HUES64 (cell line): ENCODE measurements around the gene CEPT1. TPM values are rescaled to one million over a fixed set of nuclear protein-coding genes. Genes with fewer than 3 reads are reported as not detected.
A peak's percentile ranks its signal among the peaks of the same experiment; 100 is the strongest.
"Not testable (repeated sequence)": the region's sequence is repeated elsewhere in the genome, so short reads cannot be mapped to it uniquely, and the experiment has no call there.

Source experiments
- H3K27ac ChIP-seq: 2 replicates; pipeline ENCODE4 v1.7.0; 2013; ENCODE audit warnings: low read depth, low read length, inconsistent platforms
- H3K27me3 ChIP-seq: 2 replicates; pipeline ENCODE4 v1.6.1; 2013; ENCODE audit warnings: mild to moderate bottlenecking, low read length; ENCODE audit not compliant: insufficient read depth
- H3K36me3 ChIP-seq: 2 replicates; pipeline ENCODE4 v1.6.1; 2013; ENCODE audit warnings: mild to moderate bottlenecking, low read length; ENCODE audit not compliant: insufficient read depth
- H3K4me1 ChIP-seq: 2 replicates; pipeline ENCODE4 v1.6.1; 2013; ENCODE audit warnings: mild to moderate bottlenecking, low read length, moderate library complexity; ENCODE audit not compliant: insufficient read depth
- H3K4me3 ChIP-seq: 2 replicates; pipeline ENCODE4 v1.5.1; 2013; ENCODE audit warnings: mild to moderate bottlenecking, low read length, moderate library complexity
- H3K9ac ChIP-seq: 2 replicates; pipeline ENCODE4 v1.6.1; 2013; ENCODE audit warnings: mild to moderate bottlenecking, low read depth, low read length
- H3K9me3 ChIP-seq: 2 replicates; pipeline ENCODE4 v1.6.1; 2013; ENCODE audit warnings: low read depth, low read length; ENCODE audit not compliant: insufficient read depth
- WGBS: fragments of 150-250, 120-280 bp; methylation state at CpG from one replicate; pipeline ENCODE4 v1.1.7; 2013; ENCODE audit warnings: missing lambda C conversion rate; 5-methylcytosine and 5-hydroxymethylcytosine counted together
- polyA plus RNA-seq, 2 experiments: library from polyadenylated mRNA; stranded (reverse); fragments of 50-300 nt; gene quantifications; one replicate each; pipeline ENCODE4 v1.2.3, GENCODE V29; 2013

CEPT1 gene
- polyA plus RNA-seq (2013, experiment 1 of 2), result 16.6 TPM
- 20.3 TPM for polyA plus RNA-seq (2013, experiment 2 of 2)

DNA sequence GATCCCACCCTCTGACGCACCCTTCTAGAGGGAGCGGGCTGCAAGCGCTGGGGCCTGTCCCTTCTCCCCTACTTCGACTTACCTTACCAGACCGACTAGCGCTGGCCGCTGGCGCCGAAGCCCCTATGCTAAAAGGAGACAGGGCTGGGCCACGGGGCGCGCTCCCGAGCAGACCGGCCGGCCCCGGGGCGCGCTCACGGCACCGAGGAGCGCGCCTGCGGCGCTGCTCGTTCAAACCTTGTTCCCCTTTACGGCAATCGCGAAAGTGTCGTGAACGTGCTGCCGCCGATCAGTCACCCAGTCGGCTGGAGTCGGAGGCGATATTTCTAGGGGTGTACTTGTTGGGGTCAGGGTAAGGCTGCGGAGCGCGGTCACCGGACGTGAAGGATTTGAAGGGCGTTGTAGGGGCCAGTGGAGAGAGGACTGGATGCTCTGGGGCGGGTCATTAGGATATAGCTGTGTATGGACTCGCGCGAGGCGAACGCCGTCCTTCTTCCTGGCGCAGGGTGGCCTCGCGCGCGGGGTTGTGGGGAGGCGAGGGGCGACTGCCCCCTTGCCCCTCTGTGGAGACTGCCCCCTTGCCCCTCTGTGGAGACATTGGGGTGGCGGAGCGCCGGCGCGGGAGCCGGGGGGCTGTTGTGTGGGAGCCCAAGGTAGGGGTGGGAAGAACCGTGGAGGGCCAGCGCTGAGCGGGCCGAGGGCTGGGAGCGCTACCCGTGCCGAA lies at the start of gene CEPT1, which contains the start of gene DRAM2:
CEPT1 (plus strand) TSS at position 268 of the 724 bp plus-strand sequence. CDS start 7,492 bp downstream, outside the sequence.
DRAM2 (minus strand) TSS at position 138 of the 724 bp plus-strand sequence. CDS start 8,539 bp downstream, outside the sequence.
- peak within 1 kb of the TSS; percentile 98 for H3K27ac ChIP-seq
- no peaks in the 10 kb centered on the region for H3K9me3 ChIP-seq
- peaks cover 23% of the 10 kb centered on the region for H3K36me3 ChIP-seq
- no peaks in the 10 kb centered on the region for H3K27me3 ChIP-seq
- H3K4me3 ChIP-seq, result peak within 1 kb of the TSS; percentile 88
- H3K9ac ChIP-seq, result peak within 1 kb of the TSS; percentile 88
- under 1% methylated on average over 68 of the region's 68 CpGs for WGBS
- peaks cover 22% of the 10 kb centered on the region for H3K4me1 ChIP-seq

DNA sequence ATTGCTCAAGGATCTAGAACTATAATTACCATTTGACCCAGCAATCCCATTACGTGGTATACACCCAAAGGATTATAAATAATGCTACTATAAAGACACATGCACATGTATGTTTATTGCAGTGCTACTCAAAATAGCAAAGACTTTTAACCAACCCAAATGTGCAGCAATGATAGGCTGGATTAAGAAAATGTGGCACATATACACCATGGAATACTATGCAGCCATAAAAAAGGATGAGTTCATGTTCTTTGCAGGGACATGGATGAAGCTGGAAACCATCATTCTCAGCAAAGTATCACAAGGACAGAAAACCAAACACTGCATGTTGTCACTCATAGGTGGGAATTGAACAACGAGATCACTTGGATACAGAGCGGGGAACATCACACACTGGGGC lies 44.6 kb upstream of the CEPT1 start:
- not testable (repeated sequence) for H3K27me3 ChIP-seq, H3K27ac ChIP-seq, H3K36me3 ChIP-seq, H3K4me3 ChIP-seq, H3K9ac ChIP-seq, H3K4me1 ChIP-seq
- H3K9me3 ChIP-seq, result peaks cover 32% of the 10 kb centered on the region
- WGBS, result 94% methylated on average over 3 of the region's 3 CpGs

DNA sequence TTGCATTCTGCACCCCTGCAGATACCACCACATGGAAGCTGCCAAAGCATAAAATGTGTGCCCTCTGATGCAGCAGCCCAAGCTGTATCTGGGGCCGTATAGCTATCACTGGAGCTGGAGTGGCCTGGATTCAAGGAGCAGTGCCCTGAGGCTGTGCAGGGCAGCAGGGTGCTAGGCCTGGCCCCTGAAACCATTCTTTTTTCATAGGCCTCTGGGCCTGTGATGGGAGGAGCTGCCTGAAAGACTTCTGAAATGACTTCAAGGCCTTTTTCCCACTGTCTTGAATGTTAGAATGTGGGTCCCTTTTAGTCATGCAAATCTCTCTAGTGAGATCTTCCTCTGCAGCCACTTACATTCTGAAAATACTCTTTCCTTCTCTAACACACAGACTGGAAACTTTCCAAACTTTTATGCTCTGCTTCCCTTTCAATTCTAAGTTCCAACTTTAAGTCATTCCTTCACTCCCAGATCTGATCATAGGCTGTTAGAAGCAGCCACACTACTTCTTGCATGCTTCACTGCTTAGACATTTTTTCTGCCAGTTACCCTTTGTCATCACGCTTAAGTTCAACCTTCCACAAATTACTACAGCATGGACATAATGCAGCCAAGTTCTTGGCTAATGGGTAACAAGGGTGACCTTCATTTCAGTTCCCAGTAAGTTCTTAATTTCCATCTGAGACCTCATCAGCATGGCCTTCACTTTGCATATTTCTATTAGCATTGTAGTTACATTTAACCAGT lies 42.5 kb upstream of the CEPT1 start:
- Histone ChIP-seq H3K27ac (no peak overlapping the region), H3K27me3 (no peaks in the 10 kb centered on the region), H3K36me3 (no peaks in the 10 kb centered on the region), H3K9me3 (peaks cover 39% of the 10 kb centered on the region), H3K9ac (no peak overlapping the region), H3K4me1 (no peaks in the 10 kb centered on the region), H3K4me3 (no peak overlapping the region)
- 75% methylated on average over 2 of the region's 2 CpGs for WGBS

DNA sequence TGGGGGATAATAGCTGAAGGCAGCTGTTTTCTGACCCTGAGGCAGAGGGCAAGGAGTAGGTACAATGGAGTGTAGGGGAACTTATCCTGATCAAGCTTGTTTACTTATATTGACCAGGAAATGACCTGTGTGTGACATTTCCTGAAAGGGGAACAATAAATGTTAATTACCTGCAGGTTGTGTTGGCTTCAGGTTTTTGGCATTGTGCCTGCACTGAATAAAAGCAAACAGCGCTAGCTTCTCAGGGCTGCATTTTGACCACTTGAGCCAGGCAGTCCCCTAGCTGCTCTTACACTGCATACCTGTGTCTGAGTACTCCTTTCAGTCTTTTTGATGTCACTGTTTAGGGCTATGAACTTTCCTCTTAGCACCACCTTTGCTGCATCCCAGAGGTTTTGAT lies 40.7 kb upstream of the CEPT1 start:
- peaks cover 52% of the 10 kb centered on the region for H3K9me3 ChIP-seq
- H3K9ac ChIP-seq, result no peak overlapping the region
- H3K27me3 ChIP-seq, result no peaks in the 10 kb centered on the region
- no peaks in the 10 kb centered on the region for H3K36me3 ChIP-seq
- no peak overlapping the region for H3K4me3 ChIP-seq
- H3K4me1 ChIP-seq, result no peaks in the 10 kb centered on the region
- WGBS, result 98% methylated on average over 1 of the region's 1 CpG
- no peak overlapping the region for H3K27ac ChIP-seq

DNA sequence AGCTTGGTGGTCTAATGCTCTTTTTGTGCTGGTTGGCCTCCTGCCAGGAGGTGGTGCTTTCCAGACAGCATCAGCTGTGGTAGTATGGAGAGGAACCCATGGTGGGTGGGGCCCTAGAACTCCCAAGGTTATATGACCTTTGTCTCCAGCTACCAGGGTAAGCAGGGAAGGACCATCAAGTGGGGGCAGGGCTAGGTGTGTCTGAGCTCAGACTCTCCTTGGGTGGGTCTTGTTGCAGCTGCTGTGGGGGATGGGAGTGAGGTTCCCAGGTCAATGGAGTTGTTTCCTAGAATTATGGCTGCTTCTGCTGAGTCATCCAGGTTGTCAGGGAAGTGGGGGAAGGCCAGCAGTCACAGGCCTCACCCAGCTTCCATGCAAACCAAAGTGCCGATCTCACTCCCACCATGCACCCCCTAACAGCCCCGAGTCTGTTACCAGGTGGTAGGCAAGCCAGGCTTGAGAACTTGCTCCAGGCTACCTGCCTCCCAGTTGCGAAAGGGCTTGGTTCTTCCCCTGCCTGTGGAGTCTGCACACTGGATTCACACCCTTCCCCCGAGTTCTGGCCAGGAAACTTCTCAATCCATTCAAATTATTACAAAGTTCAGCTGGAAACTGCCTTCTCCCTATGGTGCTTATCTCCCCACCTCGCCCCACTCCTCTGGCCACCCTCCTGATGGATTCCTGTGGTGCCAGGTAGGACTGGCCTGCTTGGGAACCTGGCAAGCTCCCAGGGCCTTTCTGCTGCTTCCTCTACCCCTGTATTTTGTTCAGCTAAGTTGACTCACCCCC lies 38.0 kb upstream of the CEPT1 start:
- no peak overlapping the region for H3K27ac ChIP-seq
- peaks cover 50% of the 10 kb centered on the region for H3K9me3 ChIP-seq

DNA sequence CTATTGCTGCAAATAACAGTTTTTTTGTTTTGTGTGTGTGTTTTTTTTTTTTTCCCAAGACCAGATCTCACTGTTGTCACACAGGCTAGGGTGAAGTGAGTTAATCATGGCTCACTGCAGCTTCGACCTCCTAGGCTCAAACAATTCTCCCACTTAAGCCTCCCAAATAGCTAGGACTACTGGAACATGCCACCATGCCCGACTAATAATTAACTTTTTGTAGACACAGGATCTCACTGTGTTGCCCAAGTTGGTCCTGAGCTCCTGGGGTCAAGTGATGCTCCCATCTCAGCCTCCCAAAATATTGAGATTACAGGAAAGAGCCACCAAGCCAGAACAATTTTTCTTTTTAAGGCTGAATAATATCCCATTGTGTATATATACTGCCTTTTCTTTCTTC lies 35.0 kb upstream of the CEPT1 start:
- Histone ChIP-seq H3K9ac (no peak overlapping the region), H3K27me3 (no peaks in the 10 kb centered on the region), H3K36me3 (no peaks in the 10 kb centered on the region), H3K4me3 (no peak overlapping the region), H3K27ac (no peak overlapping the region), H3K9me3 (peaks cover 30% of the 10 kb centered on the region), H3K4me1 (no peaks in the 10 kb centered on the region)
- WGBS, result 88% methylated on average over 2 of the region's 2 CpGs

More for the DNA sequence above, 38.0 kb upstream of the CEPT1 start:
- Histone ChIP-seq H3K36me3 (no peaks in the 10 kb centered on the region), H3K4me1 (no peaks in the 10 kb centered on the region), H3K27me3 (no peaks in the 10 kb centered on the region), H3K9ac (no peak overlapping the region), H3K4me3 (no peak overlapping the region)
- 92% methylated on average over 5 of the region's 5 CpGs for WGBS

DNA sequence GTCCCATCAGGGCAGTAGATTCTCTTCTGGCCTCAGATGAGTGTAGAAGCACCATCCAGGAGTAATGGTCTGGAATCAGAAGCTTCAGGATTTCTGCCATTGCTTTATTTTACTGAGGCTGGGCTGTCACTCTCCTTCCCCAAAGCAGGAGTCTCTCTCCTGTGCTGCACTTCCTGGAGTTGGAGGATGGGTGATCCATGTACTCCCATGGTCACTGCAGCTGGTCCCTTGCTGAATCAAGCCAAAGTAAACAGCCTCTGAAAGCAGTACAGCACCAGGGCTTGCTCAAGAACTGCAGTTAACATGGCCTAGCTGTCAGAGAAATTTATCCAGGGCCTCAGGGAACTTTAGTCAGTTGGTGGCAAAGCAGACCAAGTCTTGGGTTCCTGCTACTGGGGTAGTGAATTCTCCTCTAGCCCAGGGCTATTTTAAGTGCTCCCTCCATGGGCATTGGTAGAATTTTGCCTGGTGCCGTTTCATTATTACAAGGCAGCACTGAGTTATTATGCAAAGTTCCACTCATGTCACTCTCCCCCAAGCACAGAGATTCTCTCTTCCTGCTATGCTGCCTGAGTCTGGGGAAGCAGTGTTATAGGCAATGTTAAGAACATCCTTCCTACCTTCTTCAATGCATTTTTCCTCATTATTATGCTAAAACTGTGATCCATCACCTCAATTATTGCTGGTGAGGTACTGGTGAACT lies 29.7 kb upstream of the CEPT1 start:
- WGBS, result 92% methylated on average over 1 of the region's 1 CpG
- Histone ChIP-seq H3K4me1 (no peaks in the 10 kb centered on the region), H3K4me3 (no peak overlapping the region), H3K36me3 (peaks cover 2% of the 10 kb centered on the region), H3K27me3 (no peaks in the 10 kb centered on the region), H3K27ac (no peak overlapping the region), H3K9me3 (0 out of 2 replicates have a peak, but pooled peaks cover 3% of the 10 kb centered on the region), H3K9ac (no peak overlapping the region)

DNA sequence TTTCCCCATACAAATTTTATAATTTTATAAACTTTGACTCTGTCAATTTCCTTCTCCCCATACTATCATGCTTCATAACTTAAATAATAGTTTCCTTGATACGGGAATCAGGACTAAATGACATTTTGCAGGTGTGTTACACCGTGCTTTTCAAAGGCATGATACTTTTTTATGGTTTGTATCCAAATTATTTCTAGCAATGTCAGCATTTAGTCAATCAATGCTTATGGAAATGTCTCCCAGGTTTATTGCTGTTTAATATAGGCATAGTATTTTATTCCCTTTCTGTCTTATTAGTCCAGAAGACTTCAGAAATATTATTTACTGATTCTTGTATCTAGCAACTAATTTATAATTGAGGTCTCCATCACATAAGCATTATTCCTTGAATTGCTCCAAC lies 23.5 kb upstream of the CEPT1 start:
- Histone ChIP-seq H3K9ac (no peak overlapping the region), H3K27me3 (no peaks in the 10 kb centered on the region), H3K36me3 (peaks cover 53% of the 10 kb centered on the region), H3K9me3 (no peaks in the 10 kb centered on the region), H3K27ac (no peak overlapping the region), H3K4me1 (no peaks in the 10 kb centered on the region), H3K4me3 (no peak overlapping the region)
- WGBS, result 96% methylated on average over 2 of the region's 2 CpGs

DNA sequence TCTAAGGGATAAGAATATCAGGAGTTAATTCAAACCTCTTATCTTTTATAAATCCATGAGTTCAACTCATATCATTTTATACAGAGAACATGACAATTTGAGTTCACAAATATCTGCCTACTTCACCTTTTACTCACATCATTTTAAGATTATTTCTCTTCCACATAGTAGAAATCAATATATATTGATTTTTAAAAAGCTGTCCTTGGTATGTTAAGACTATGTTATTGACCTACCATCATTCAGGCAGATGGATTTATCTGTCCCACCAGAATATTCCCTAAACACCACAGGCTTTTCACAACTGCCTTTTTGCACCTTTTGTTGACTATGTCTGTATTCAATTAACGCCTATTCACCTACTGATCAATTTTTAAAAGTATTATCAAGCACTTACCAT lies 13.7 kb upstream of the CEPT1 start:
- Histone ChIP-seq H3K36me3 (peaks cover 75% of the 10 kb centered on the region), H3K9me3 (no peaks in the 10 kb centered on the region), H3K9ac (no peak overlapping the region), H3K27me3 (no peaks in the 10 kb centered on the region), H3K4me1 (no peaks in the 10 kb centered on the region), H3K27ac (no peak overlapping the region), H3K4me3 (no peak overlapping the region)
- WGBS, result 88% methylated on average over 1 of the region's 1 CpG

DNA sequence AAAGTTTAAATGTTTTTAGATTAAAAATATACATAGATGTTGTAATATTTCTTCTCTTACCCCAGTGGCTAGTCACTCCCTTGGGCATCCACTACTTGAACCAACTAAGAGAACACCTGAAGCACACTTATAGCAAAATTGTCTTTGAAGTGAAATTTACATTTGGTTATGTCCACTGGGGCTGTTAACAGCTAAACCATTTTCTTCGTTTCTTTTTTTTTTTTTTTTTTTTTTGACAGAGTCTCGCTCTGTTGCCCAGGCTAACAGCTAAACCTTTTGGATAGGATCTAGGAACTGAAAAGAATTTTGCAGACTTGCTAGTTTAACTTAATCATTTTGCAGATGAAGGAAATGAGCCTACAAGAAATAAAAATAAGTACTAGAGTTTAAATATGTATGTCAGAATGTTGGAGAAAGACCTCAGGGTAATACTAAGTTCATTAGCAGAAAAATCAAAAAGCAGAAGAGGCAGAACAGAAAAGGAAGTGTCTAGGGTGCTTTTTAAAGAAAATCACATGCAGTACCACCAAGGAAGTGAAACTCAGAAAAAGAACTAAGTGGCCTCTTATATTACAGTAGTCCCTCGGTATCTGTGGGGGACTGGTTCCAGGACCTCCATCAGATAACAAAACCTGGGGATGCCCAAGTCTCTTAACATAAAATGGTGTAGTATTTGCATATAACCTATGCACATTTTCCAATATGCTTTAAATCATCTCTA lies 11.9 kb upstream of the CEPT1 start:
- H3K4me3 ChIP-seq, result no peak overlapping the region
- H3K36me3 ChIP-seq, result peaks cover 75% of the 10 kb centered on the region
- WGBS, result 97% methylated on average over 3 of the region's 3 CpGs
- H3K27ac ChIP-seq, result no peak overlapping the region
- no peaks in the 10 kb centered on the region for H3K9me3 ChIP-seq
- H3K27me3 ChIP-seq, result no peaks in the 10 kb centered on the region
- H3K9ac ChIP-seq, result no peak overlapping the region
- H3K4me1 ChIP-seq, result no peaks in the 10 kb centered on the region
